Measurements from ENCODE around the gene UGT1A6.
"Not testable (repeated sequence)": the region's sequence is repeated elsewhere in the genome, so short reads cannot be mapped to it uniquely, and the experiment has no call there.

UGT1A6 gene

DNA sequence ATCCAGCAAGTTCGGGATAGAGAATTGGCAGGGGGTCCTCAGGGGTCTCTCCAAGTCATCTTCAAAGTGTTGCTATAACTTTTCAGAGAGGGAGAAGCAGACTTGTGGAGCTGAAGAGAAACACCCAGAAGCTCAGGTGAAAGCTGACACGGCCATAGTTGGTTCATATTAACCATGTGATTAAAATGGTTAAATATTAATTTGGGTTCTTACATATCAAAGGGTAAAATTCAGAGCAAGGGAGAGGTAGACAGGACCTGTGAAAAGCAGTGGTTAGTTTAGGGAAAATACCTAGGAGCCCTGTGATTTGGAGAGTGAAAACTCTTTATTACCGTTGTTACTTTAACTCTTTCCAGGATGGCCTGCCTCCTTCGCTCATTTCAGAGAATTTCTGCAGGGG is at the start of gene UGT1A6:
Gene UGT1A6, plus strand, starts transcription at position 243 of the 400 bp plus-strand sequence. Its CDS starts 115 bp downstream, at position 358.
- DNase-seq, result no peak

- DNase-seq, result no peak
These were observed 49.6 kb upstream of the UGT1A6 start for GRCh38 chr2:233643128-233643527.

DNA sequence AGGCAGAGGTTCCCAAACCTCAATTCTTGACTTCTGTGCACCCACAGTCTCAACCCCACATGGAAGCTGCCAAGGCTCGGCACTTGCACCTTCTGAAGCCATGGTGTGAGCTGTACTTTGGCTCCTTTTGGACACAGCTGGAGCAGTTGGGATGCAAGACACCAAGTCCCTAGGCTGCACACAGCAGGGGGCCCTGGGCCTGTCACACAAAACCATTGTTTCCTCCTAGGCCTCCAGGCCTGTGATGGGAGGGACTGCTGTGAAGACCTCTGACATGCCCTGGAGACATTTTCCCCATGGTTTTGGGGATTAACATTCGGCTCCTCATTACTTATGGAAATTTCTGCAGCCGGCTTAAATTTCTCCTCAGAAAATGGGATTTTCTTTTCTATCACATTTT is 46.7 kb upstream of the UGT1A6 start:
- DNase-seq, result not testable (repeated sequence)

DNA sequence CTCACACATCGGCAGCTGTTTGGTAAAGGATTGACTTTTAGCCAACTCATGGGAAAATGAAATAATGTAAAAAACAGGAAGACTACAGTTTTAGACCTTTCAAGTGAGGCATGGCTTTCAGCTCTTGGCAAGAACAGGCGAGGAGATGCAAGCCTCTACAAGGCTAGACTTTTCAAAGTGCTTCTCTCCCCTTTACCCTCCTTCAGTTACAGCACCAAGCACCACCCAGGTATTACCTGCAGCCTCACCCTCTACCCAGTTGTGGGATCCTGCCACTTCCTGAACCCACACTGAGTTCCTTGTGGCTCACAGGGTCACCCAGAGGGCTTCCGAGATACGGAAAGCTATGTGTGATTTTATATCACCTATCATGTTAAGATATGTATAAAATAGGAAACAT is 41.7 kb upstream of the UGT1A6 start:
- DNase-seq, result no peak

DNA sequence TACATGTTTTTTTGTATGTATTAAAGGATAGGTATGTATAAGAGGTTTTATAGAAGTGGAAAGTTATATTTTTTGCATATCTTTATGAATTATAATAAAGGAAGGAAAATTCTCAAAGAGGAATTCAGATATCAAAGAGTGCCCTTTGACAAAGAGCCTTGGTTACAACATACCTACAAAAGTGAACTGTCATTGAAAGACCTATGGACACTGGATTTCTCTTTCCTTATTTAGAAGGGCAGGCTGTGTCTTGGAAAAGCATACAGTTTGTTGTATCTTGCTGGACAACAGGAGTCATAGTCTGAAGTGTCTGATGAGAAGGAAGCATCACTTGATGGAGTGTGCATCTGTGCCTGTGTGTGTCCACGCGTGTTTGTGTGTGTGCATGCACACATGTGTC is 41.3 kb upstream of the UGT1A6 start:
- DNase-seq, result no peak

DNA sequence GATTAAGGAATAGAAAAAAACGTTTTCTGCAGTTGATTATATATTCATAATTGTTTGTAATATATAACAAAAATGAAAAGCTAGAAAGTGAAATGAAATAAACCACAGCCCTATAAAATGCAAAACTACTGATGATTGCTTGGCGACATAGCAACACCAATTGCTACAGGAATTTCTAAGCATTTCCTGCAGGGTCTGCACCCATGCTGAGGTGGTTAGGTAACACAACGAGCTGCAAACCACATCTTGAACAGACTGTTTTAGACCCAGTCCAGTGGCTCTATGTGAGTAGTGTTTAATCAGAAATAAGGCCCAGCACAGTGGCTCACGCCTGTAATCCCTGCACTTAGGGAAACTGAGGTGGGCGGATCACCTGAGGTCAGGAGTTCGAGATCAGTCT is 38.2 kb upstream of the UGT1A6 start:
- no peak for DNase-seq

DNA sequence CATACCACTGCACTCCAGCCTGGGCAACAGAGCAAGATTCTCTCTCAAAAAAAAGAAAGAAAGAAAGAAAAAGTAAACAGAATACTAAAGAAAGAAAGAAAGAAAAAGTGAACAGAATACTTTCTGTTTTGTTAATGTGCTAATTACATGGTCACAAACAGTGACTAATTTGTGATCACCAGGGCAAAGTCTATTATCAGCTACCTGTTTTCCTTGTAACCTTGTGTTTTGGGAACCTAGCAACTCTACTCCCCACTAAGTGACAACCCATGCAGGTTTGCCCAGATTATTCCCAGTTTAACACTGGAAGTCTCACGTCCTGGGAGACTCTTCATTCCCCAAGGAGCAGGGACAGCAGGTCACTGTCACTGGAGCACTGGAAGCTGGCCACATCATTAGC is 37.6 kb upstream of the UGT1A6 start:
- DNase-seq, result no peak

- DNase-seq, result not testable (repeated sequence)
These were observed 36.7 kb upstream of the UGT1A6 start for GRCh38 chr2:233655943-233656342.

- DNase-seq, result no peak
These were observed 36.2 kb upstream of the UGT1A6 start for GRCh38 chr2:233656443-233656842.

- no peak for DNase-seq
These were observed 34.1 kb upstream of the UGT1A6 start for GRCh38 chr2:233658610-233659009.

DNA sequence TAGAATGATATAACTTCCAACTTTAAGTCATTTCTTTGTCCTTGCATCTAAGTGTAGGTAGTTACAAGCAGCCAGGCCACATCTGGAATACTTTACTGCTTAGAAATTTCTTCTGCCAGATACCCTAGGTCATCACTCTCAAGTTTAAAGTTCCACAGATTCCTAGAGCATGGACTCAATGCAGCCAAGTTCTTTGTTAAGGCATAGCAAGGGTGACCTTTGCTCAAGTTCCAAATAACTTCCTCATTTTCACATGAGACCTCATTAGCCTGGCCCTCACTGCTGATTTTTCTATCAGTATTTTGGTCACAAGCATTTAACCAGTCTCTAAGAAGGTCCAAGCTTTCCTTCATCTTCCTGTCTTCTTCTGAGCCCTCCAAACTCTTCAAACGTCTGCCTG is 28.8 kb upstream of the UGT1A6 start:
- no peak for DNase-seq

- DNase-seq, result no peak
These were observed 24.0 kb upstream of the UGT1A6 start for GRCh38 chr2:233668605-233669260.

DNA sequence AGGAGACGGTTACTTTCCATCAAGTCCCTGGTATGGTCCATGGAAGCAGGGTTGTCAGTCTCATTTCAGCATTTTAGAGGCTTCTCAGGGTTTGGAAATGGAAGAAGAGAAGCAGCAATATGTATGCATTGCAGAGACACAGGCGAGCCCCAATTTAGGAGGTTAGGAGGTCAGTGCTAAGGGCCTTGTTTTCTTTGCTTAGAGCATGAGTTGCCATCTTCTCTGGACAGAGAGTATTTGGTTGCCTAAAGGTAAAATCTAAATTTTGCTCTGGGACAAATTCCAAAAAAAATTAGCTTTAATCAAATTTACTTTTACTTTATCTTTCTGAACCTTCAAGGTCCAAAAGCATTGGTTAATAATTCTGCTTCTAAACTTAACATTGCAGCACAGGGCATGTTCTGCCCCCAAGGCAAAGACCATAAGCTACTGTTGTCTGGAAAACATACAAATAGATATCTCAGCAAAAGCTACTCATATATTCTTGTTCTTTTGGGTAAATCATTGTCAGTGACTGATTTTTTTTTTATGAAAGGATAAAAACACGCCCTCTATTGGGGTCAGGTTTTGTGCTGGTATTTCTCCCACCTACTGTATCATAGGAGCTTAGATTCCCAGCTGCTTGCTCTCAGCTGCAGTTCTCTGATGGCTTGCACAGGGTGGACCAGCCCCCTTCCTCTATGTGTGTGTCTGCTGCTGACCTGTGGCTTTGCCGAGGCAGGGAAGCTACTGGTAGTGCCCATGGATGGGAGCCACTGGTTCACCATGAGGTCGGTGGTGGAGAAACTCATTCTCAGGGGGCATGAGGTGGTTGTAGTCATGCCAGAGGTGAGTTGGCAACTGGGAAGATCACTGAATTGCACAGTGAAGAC is 21.2 kb upstream of the UGT1A6 start, which contains the start of gene UGT1A9:
Gene UGT1A9, plus strand, starts transcription at position 609 of the 872 bp plus-strand sequence. Its CDS starts 37 bp downstream, at position 646.
- DNase-seq, result no peak

GRCh38 chr2:233672886-233673285 is 19.8 kb upstream of the UGT1A6 start:
- DNase-seq, result no peak

GRCh38 chr2:233673896-233674295 is 18.8 kb upstream of the UGT1A6 start:
- DNase-seq, result no peak

DNA sequence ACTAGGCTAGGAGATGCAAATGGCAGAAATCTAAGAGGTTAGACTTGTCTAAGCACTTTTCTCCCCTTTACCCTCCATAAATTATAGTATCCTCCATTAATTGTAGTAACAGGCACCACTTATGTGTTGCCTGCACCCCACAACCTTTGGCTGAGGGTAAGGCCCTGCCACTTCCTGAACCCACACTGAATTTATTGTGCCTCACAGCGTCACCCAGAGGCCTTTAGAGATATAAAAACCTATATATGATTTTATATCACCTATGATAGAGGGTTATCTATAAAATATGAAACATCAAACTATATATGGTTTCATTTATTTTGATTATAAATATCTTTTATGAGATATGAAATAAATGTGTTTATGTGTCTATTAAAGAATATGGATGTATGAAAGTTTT is 18.4 kb upstream of the UGT1A6 start:
- DNase-seq, result no peak

GRCh38 chr2:233674995-233675394 is 17.7 kb upstream of the UGT1A6 start:
- no peak for DNase-seq

DNA sequence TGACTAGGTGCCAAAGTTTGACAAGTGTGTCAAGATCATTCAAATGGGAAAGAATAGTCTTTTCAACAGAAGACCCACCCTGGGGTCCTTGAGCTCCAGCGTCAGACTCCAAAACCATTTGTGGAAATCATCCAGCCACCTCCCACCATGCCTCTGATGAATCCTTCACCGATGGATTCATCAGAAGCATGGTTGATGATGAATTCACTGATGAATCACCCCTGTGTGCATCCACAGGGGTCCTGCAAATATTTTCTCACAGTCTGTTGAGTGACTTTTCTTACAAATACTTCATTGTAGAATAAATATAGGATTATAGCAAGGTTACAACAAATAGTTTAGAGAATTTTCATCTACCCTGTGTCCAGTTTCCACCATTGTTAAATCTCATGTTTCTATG is 16.6 kb upstream of the UGT1A6 start:
- no peak for DNase-seq

DNA sequence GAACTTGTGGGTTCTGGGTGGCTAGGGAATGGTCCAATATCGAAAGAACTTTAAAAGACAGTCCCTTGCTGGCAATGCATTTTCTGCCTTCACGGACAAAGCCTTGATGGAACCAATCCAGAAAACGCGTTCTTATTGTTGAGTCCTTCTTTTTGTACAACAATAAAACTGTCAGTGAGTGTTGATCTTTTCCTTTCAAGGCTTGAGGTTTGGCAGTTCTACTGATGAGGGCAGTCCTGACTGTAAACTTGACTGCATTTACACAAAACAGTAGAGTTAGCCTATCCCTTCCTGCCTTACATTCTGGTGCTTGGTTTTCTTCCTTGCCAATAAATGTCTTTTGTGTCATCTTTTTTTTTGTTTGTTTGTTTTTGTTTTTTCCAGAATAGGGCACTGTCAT is 13.5 kb upstream of the UGT1A6 start:
- DNase-seq, result no peak

- DNase-seq, result no peak
These were observed 12.2 kb upstream of the UGT1A6 start for GRCh38 chr2:233680361-233681045.

GRCh38 chr2:233681521-233682099 is 11.1 kb upstream of the UGT1A6 start, which contains the start of gene UGT1A7:
UGT1A7 (plus strand) TSS chr2:233681901; CDS start chr2:233681938, 37 bp downstream.
- DNase-seq, result no peak

GRCh38 chr2:233684640-233685039 is 8.1 kb upstream of the UGT1A6 start:
- no peak for DNase-seq

DNA sequence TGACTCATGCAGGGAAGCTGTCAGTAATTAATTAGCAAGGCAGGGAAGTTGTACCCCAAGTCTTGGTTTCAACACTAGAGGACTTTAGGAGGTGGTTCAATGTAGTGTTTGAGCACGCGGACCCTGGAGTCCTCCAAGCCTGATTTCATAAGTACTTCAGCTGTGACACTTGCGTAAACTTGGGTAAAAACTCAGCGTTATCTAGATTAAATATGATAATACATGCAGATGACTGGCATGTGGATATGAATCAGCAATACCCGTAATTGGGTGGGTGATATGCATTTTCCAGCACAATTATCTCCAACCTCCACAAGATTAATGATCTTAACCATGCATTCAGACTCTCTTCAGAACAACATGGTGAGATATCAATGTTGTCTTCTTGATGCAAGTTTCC is 5.8 kb upstream of the UGT1A6 start:
- no peak for DNase-seq

Measured in activated naive CD4-positive, alpha-beta T cell treated with anti-CD3 and anti-CD28 coated beads, Interleukin-2, amount 50 U/mL, for 16 hours (primary cell).